Adipocyte (in vitro differentiated cells): ENCODE data around the gene FEM1A.
A peak's percentile ranks its signal among the peaks of the same experiment; 100 is the strongest.
"Not testable (repeated sequence)": the region's sequence is repeated elsewhere in the genome, so short reads cannot be mapped to it uniquely, and the experiment has no call there.

Experiments used
- DNase-seq: peaks from one replicate; pipeline ENCODE4 v3.0.0-alpha.2; 2015; ENCODE audit warnings: low read depth
- H3K27me3 ChIP-seq: replicated peaks from 2 replicates; pipeline ENCODE4 v1.7.0; 2013; ENCODE audit warnings: mild to moderate bottlenecking, low read length, moderate library complexity; ENCODE audit not compliant: control insufficient read depth, insufficient read depth
- H3K36me3 ChIP-seq: 2 replicates; pipeline ENCODE4 v1.7.0; 2013; ENCODE audit warnings: low read length, mild to moderate bottlenecking, moderate library complexity; ENCODE audit not compliant: control insufficient read depth, insufficient read depth, severe bottlenecking
- H3K4me1 ChIP-seq: 2 replicates; pipeline ENCODE4 v1.7.0; 2013; ENCODE audit warnings: mild to moderate bottlenecking, low read length, moderate library complexity; ENCODE audit not compliant: control insufficient read depth, insufficient read depth
- H3K4me3 ChIP-seq: 2 replicates; pipeline ENCODE4 v1.7.0; 2013; ENCODE audit warnings: mild to moderate bottlenecking, low read length, moderate library complexity
- H3K9ac ChIP-seq: 2 replicates; pipeline ENCODE4 v1.7.0; 2013; ENCODE audit warnings: mild to moderate bottlenecking, low read length, moderate library complexity
- H3K9me3 ChIP-seq: 2 replicates; pipeline ENCODE4 v1.7.0; 2013; ENCODE audit warnings: mild to moderate bottlenecking, low read length, moderate library complexity; ENCODE audit not compliant: control insufficient read depth

Gene FEM1A

GRCh38 chr19:4816202-4816949 lies 24.8 kb downstream of the FEM1A start:
- H3K4me3 ChIP-seq, result peak overlapping the region; percentile 70
- H3K36me3 ChIP-seq, result peaks cover 24% of the 10 kb centered on the region
- peak overlapping the region; percentile 65 for H3K9ac ChIP-seq
- no peak for DNase-seq
- peaks cover 26% of the 10 kb centered on the region for H3K4me1 ChIP-seq
- H3K9me3 ChIP-seq, result no peaks in the 10 kb centered on the region
- H3K27me3 ChIP-seq, result no peaks in the 10 kb centered on the region

GRCh38 chr19:4816950-4817278 lies 25.4 kb downstream of the FEM1A start:
- H3K9ac ChIP-seq, result no peak overlapping the region
- H3K27me3 ChIP-seq, result no peaks in the 10 kb centered on the region
- peaks cover 26% of the 10 kb centered on the region for H3K4me1 ChIP-seq
- no peaks in the 10 kb centered on the region for H3K9me3 ChIP-seq
- no peak overlapping the region for H3K4me3 ChIP-seq
- H3K36me3 ChIP-seq, result peaks cover 24% of the 10 kb centered on the region
- DNase-seq, result no peak

GRCh38 chr19:4817467-4818277 lies 26.1 kb downstream of the FEM1A start:
- no peak for DNase-seq
- no peak overlapping the region for H3K4me3 ChIP-seq
- peaks cover 24% of the 10 kb centered on the region for H3K36me3 ChIP-seq

GRCh38 chr19:4821265-4821664 lies 29.7 kb downstream of the FEM1A start:
- H3K36me3 ChIP-seq, result peaks cover 24% of the 10 kb centered on the region
- H3K4me1 ChIP-seq, result no peaks in the 10 kb centered on the region
- H3K9ac ChIP-seq, result no peak overlapping the region
- no peak overlapping the region for H3K4me3 ChIP-seq
- no peak for DNase-seq
- no peaks in the 10 kb centered on the region for H3K27me3 ChIP-seq
- H3K9me3 ChIP-seq, result no peaks in the 10 kb centered on the region

More at GRCh38 chr19:4817467-4818277, 26.1 kb downstream of the FEM1A start:
- Histone ChIP-seq H3K9me3 (no peaks in the 10 kb centered on the region), H3K27me3 (no peaks in the 10 kb centered on the region), H3K9ac (no peak overlapping the region), H3K4me1 (peaks cover 23% of the 10 kb centered on the region)

GRCh38 chr19:4822354-4822753 lies 30.8 kb downstream of the FEM1A start:
- H3K4me3 ChIP-seq, DNase-seq, H3K27me3 ChIP-seq, H3K9ac ChIP-seq, H3K9me3 ChIP-seq, H3K4me1 ChIP-seq: not testable (repeated sequence)
- peaks cover 14% of the 10 kb centered on the region for H3K36me3 ChIP-seq

- Histone ChIP-seq H3K4me3 (no peak overlapping the region), H3K36me3 (peaks cover 5% of the 10 kb centered on the region), H3K4me1 (no peaks in the 10 kb centered on the region), H3K9ac (no peak overlapping the region), H3K9me3 (no peaks in the 10 kb centered on the region), H3K27me3 (no peaks in the 10 kb centered on the region)
- DNase-seq, result no peak
Observed at GRCh38 chr19:4823577-4823976, 32.0 kb downstream of the FEM1A start.

- Histone ChIP-seq H3K9ac (no peak overlapping the region), H3K4me3 (no peak overlapping the region), H3K4me1 (peaks cover 10% of the 10 kb centered on the region), H3K27me3 (no peaks in the 10 kb centered on the region), H3K36me3 (no peaks in the 10 kb centered on the region), H3K9me3 (no peaks in the 10 kb centered on the region)
- DNase-seq, result no peak
Observed at GRCh38 chr19:4829001-4829712, 37.6 kb downstream of the FEM1A start.

GRCh38 chr19:4830332-4830731 lies 38.8 kb downstream of the FEM1A start:
- Histone ChIP-seq H3K4me1 (peaks cover 10% of the 10 kb centered on the region), H3K9ac (peak overlapping the region; percentile 84), H3K9me3 (no peaks in the 10 kb centered on the region), H3K4me3 (peak overlapping the region; percentile 98), H3K36me3 (no peaks in the 10 kb centered on the region), H3K27me3 (no peaks in the 10 kb centered on the region)
- no peak for DNase-seq

- H3K9ac ChIP-seq, result peak overlapping the region; percentile 84
- no peaks in the 10 kb centered on the region for H3K9me3 ChIP-seq
- H3K27me3 ChIP-seq, result no peaks in the 10 kb centered on the region
- no peak for DNase-seq
- H3K4me3 ChIP-seq, result peak overlapping the region; percentile 98
- no peaks in the 10 kb centered on the region for H3K36me3 ChIP-seq
- peaks cover 10% of the 10 kb centered on the region for H3K4me1 ChIP-seq
Observed at GRCh38 chr19:4830768-4831265, 39.3 kb downstream of the FEM1A start.

- H3K4me3 ChIP-seq, result peak within 1 kb of the TSS; percentile 98
- H3K9me3 ChIP-seq, result no peaks in the 10 kb centered on the region
- H3K36me3 ChIP-seq, result no peaks in the 10 kb centered on the region
- H3K4me1 ChIP-seq, result peaks cover 10% of the 10 kb centered on the region
- H3K27me3 ChIP-seq, result no peaks in the 10 kb centered on the region
- peak; percentile 88 for DNase-seq
- peak within 1 kb of the TSS; percentile 84 for H3K9ac ChIP-seq
Observed at GRCh38 chr19:4831304-4831978, 39.9 kb downstream of the FEM1A start, which contains the start of gene TICAM1. Gene TICAM1 (minus strand): TSS chr19:4831712. CDS start chr19:4818377, 13,335 bp downstream.
